Measurements from ENCODE around the gene THYN1.

DNA sequence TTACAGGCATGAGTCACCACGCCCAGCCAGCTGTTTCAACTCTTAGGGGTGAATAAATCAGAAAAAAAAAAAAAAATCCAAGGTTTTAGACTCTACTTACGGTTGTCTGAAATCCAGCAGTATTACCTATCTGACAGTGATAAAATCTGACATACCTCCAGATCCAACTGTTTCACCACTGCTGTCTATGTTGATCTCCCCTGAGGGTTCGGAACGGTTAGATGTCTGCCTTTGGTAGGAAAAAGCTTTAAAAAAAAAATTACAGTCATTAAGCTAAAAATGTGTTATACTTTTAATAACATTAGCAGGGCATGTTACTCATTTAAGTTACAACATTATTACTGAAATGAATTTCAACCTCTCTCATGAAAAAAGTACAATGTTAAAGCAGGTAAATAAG is 50.5 kb downstream of the THYN1 start:
- TF ChIP-seq, protein P1, sequence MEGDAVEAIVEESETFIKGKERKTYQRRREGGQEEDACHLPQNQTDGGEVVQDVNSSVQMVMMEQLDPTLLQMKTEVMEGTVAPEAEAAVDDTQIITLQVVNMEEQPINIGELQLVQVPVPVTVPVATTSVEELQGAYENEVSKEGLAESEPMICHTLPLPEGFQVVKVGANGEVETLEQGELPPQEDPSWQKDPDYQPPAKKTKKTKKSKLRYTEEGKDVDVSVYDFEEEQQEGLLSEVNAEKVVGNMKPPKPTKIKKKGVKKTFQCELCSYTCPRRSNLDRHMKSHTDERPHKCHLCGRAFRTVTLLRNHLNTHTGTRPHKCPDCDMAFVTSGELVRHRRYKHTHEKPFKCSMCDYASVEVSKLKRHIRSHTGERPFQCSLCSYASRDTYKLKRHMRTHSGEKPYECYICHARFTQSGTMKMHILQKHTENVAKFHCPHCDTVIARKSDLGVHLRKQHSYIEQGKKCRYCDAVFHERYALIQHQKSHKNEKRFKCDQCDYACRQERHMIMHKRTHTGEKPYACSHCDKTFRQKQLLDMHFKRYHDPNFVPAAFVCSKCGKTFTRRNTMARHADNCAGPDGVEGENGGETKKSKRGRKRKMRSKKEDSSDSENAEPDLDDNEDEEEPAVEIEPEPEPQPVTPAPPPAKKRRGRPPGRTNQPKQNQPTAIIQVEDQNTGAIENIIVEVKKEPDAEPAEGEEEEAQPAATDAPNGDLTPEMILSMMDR (IDR thresholded peaks at IDR 0.05): no peak
- no peak for TF ChIP-seq POLR2A (IDR thresholded peaks at IDR 0.05)

Data from body of pancreas (tissue), 4 donors.